Measurements from ENCODE around the gene POLR2F. TPM values are rescaled to one million over a fixed set of nuclear protein-coding genes. Genes with fewer than 3 reads are reported as not detected.

Gene POLR2F
- total RNA-seq (2022) (116 and 122 TPM in 2 replicates), Bru-seq, nascent RNA (percentile 43 among the genes with signal in this experiment), BruChase-seq, experiment 1, labeled RNA remaining after a 2-hour chase (percentile 45 among the genes with signal in this experiment), BruChase-seq, experiment 2, labeled RNA remaining after a 6-hour chase (percentile 50 among the genes with signal in this experiment)
- long read RNA-seq, transcript POLR2F-205 (5 exons, 2,106 nt): major isoform, 94 of 107 reads
- long read RNA-seq, partial matches to known transcripts: 2 of 107 reads
- long read RNA-seq, other reads (novel, unspliced or antisense): 7 of 107 reads

GRCh38 chr22:37953437-37954179 is at the start of gene POLR2F, which contains the start of gene C22orf23:
Gene POLR2F, plus strand, starts transcription at chr22:37953699. Its CDS starts 89 bp downstream, at chr22:37953788.
Gene C22orf23, minus strand, starts transcription at chr22:37953601. Its CDS starts 452 bp downstream, at chr22:37953149.
- Mint-ChIP-seq H3K27me3 (ENCODE audit: insufficient read depth, unreplicated experiment) (no peaks in the 10 kb centered on the region), H3K27ac (ENCODE audit: unreplicated experiment) (peak within 1 kb of the TSS; percentile 90), H3K4me3 (ENCODE audit: unreplicated experiment) (peak within 1 kb of the TSS; percentile 80), H3K4me1 (ENCODE audit: low read depth, unreplicated experiment) (peaks cover 10% of the 10 kb centered on the region), H3K9me3 (ENCODE audit: unreplicated experiment) (no peaks in the 10 kb centered on the region), H3K36me3 (ENCODE audit: insufficient read depth, unreplicated experiment) (peaks cover 9% of the 10 kb centered on the region)
- TF ChIP-seq CTCF (IDR thresholded peaks at IDR 0.05; ENCODE audit: insufficient read depth in 1 of 2, low read depth in 1 of 2, low read length in 1 of 2, severe bottlenecking in 1 of 2, unreplicated experiment in 1 of 2): peak in 1 of 2 experiments; percentile 4
- Histone ChIP-seq H3K4me1 (peaks cover 5% of the 10 kb centered on the region; the same call in 1 of the 2 replicates), H3K9me3 (no peaks in the 10 kb centered on the region), H3K36me3 (ENCODE audit: control insufficient read depth, insufficient read depth, low read length) (no peaks in the 10 kb centered on the region), H3K4me3 (ENCODE audit: low read depth, low read length) (peak within 1 kb of the TSS; percentile 69), H3K27me3 (replicated peaks; ENCODE audit: control insufficient read depth, insufficient read depth, low read length) (no peaks in the 10 kb centered on the region)
- BruUV-seq (replicated peaks): TSS peak; percentile 54
- DNase-seq: peak; percentile 93
- intact Hi-C loops (cut with micrococcal nuclease; ENCODE audit: unreplicated experiment): loop anchor here (5.0 to 10.0 kb wide), 2 partner anchors 66 to 149 kb away; partner anchors contain the start of gene GCAT
- POLR2A ChIA-PET: interaction anchor here (0.6 to 1.6 kb wide), 6 partner anchors 12 to 471 kb away, joined by 3 to 7 read pairs (median 3); partner anchors contain the start of genes GCAT and MICALL1
- CTCF ChIA-PET: interaction anchor here (0.6 to 1.2 kb wide), 4 partner anchors 47 to 189 kb away, joined by 4 to 6 read pairs (median 6); partner anchors contain the start of gene MICALL1

- ChIA-PET POLR2A (interaction anchor here (0.6 to 2.7 kb wide), 5 partner anchors 8 to 261 kb away, joined by 3 to 17 read pairs (median 6); no protein-coding TSS in a partner anchor), CTCF (interaction anchor here (0.6 to 1.7 kb wide), 3 partner anchors 8 to 640 kb away, joined by 3 to 10 read pairs (median 4); no protein-coding TSS in a partner anchor)
- Histone ChIP-seq H3K9me3 (no peaks in the 10 kb centered on the region), H3K4me3 (ENCODE audit: low read depth, low read length) (peak overlapping the region; percentile 69; the same call in 1 of the 2 replicates), H3K36me3 (ENCODE audit: control insufficient read depth, insufficient read depth, low read length) (no peaks in the 10 kb centered on the region), H3K4me1 (peaks cover 25% of the 10 kb centered on the region), H3K27me3 (replicated peaks; ENCODE audit: control insufficient read depth, insufficient read depth, low read length) (no peaks in the 10 kb centered on the region)
- no peaks in the 10 kb centered on the region for H3K27me3 Mint-ChIP-seq (ENCODE audit: insufficient read depth, unreplicated experiment)
- H3K4me3 Mint-ChIP-seq (ENCODE audit: unreplicated experiment): peak overlapping the region; percentile 91
- no peaks in the 10 kb centered on the region for H3K9me3 Mint-ChIP-seq (ENCODE audit: unreplicated experiment)
- peak overlapping the region; percentile 95 for H3K27ac Mint-ChIP-seq (ENCODE audit: unreplicated experiment)
- intact Hi-C loops (cut with micrococcal nuclease; ENCODE audit: unreplicated experiment): no loop called here
- peaks cover 18% of the 10 kb centered on the region for H3K36me3 Mint-ChIP-seq (ENCODE audit: insufficient read depth, unreplicated experiment)
- DNase-seq: peak; percentile 60 to 68
- no peak for TF ChIP-seq CTCF (IDR thresholded peaks at IDR 0.05; ENCODE audit: insufficient read depth in 1 of 2, low read depth in 1 of 2, low read length in 1 of 2, severe bottlenecking in 1 of 2, unreplicated experiment in 1 of 2)
- H3K4me1 Mint-ChIP-seq (ENCODE audit: low read depth, unreplicated experiment): peaks cover 15% of the 10 kb centered on the region
- BruUV-seq (replicated peaks): TSS peak; percentile 69
These were observed 48.6 kb upstream of the POLR2F start for GRCh38 chr22:37904572-37905533.

All from Caco-2 (cell line).